Measurements from ENCODE around the gene SUPT5H. TPM values are rescaled to one million over a fixed set of nuclear protein-coding genes. Genes with fewer than 3 reads are reported as not detected.
A peak's percentile ranks its signal among the peaks of the same experiment; 100 is the strongest.

SUPT5H gene
- total RNA-seq = 29.9 and 38.1 TPM in 2 replicates

DNA sequence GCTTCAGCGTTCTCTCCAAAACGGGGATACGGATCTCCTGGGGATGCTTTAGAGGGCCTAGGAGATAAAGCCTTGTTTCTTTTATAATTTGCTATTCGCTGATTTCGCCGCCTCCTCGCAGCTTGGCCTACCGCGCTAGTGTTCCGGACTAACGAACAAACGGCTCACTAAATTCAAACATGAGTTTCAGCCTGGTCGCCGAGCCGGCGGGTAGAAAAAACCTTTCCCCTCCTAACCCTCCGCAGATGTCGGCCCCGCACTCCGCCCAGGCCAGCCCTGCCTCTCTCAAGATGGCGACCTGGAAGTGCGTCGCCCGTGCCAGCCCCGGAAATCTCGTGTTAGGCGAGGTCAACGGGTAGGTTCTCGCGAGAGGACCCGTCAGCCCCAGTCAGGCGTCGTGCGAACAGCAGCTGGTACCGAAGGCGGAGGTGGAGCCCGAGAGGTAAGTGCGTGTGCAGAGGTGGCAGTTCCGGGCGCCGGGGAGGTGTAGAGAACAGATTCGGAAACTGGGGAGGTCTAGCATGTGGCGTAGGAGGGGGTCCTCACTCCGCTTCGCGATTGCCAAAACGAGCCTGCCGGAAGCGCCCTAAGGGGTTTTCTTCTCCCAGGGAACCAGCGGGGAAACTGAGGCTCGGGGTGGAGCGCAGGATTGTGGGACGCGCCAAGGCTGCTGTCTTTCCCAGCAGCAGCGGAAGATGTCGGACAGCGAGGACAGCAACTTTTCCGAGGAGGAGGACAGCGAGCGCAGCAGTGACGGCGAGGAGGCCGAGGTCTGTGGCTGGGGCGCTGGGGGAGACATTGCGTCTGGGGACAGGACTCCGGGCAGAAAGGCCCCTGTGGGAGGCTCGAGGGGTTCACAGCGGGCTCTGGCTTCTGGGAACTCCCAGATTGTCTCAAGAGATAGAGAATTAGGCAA lies at the start of gene SUPT5H:
SUPT5H (plus strand) TSS at position 387 of the 916 bp plus-strand sequence; CDS start at position 696, 309 bp downstream.
- DNase-seq (ENCODE audit: low read depth in 2 of 2) = peak; percentile 96 to 99

DNA sequence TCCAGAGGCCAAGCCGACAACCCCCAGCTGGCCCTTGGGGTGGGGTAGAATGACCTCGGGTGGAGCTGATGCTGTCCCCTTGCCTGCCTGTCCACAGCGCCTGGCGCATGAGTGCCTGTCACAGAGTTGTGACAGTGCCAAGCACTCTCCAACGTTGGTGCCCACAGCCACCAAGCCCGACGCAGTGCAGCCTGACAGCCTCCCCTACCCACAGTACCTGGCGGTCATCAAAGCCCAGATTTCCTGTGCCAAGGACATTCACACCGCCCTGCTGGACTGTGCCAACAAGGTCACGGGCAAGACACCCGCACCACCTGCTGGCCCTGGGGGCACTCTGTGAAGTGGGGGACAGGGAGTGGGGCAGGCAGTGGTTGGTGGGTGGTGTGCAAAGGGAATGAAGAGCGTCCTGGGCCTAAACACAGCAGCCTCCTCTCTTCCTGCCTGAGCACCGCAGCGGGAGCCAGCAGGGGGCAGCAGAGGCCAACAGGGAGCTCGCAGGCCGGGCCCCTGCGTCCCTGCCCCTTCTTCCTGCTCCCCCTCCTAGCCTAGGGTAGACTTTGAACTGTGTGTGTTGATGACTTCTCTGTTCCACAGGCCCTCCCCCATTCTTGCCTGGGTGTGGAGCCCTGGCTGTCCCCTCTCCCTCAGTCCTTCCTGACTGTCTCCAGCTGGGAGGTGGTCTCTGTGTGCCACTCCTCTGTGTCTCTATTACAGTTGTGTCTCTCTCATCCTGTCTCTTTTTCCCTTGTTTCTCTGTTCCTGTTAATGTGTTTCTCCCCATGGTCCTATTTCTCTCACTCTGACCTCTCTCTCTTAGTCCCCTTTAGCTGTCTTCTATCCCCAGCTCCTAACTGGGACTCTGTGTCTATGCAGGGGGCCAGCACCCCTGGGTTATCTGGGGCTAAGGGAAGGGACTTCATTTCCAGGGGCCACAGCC lies 47.8 kb upstream of the SUPT5H start:
- peak; percentile 65 to 85 for DNase-seq (ENCODE audit: low read depth in 2 of 2)

DNA sequence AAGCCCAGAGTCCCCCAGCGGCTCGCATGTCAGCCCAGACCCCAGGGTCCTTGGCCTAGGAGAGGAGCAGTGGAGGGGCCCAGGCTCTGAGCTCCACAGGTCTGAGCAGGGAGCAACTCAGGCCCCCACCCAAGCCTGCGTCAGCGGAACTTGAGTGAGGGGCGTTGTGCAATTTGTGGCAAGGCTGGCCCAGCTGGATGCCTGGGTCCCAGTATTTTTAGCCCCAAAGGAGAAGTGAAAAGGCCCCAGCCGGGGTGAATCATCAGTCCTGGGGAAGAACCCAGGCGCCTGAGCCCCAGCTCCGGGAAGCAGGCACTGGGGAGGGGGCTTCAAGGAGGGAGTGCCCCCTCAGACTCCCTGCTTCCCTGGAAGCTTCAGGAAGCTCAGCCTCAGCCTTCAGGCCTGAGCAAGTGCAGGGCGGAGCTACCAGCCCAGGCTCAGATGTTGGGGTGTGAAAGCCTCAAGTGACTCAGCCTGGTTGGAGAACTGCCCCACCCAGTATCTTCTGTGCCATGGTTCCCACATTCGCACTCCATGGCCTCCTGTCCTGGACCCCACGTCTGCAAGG lies 47.0 kb upstream of the SUPT5H start:
- DNase-seq (ENCODE audit: low read depth in 2 of 2) = no peak

DNA sequence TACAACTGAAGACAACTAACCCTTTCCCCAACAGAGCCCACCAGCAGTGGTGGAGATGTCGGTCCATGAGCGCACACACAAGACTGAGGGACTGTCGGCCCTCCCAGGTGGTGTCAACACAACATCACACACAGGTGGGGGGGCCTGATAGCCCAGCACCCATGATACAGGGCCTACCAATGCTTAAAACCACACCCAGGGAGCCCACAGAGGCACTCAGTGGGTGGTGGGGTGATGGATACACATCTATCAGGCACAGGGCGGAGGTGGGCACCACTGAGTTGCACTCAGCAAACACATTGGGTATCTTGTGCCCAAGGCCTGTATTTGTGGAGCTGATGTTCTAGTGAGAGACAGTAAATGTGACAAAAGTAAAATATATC lies 45.7 kb upstream of the SUPT5H start:
- DNase-seq (ENCODE audit: low read depth in 2 of 2) = no peak

DNA sequence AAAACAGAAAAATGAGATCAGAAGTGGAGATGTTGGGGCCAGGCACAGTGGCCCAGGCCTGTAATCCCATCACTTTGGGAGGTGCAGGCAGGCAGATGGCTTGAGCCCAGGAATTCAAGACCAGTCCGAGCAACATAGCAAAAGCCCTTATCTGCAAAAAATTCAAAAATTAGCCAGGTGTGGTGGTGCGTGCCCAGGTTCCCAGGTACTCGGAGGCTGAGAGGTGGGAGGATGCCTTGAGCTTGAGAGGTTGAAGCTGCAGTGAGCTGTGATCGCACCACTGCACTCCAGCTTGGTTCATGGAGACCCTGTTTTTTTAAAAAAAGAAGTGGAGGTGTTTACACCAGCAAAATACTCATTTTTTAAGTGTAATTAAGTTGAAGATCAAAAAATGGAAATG lies 45.3 kb upstream of the SUPT5H start:
- no peak for DNase-seq (ENCODE audit: low read depth in 2 of 2)

DNA sequence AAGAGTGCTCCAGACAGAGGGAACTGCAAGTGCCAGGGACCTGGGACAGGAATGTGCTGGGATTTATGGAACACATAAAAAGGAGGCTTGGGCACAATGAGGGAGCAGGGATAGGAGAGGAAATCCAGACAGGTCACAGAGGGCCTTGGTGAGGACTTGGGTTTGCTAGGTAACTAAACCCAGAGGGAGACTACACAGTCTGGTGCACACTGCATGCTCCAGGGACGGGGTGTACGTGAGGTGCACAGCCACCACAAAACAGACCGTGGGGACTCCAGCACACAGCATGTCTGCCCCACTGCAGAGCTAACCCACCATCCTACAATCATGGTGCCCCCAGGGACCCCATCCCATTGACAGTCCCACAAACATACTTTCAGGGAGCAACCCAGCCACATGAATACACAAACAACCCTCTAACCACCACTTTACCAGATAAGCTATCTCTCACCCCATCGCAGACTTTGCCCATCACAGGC lies 44.3 kb upstream of the SUPT5H start:
- no peak for DNase-seq (ENCODE audit: low read depth in 2 of 2)

DNA sequence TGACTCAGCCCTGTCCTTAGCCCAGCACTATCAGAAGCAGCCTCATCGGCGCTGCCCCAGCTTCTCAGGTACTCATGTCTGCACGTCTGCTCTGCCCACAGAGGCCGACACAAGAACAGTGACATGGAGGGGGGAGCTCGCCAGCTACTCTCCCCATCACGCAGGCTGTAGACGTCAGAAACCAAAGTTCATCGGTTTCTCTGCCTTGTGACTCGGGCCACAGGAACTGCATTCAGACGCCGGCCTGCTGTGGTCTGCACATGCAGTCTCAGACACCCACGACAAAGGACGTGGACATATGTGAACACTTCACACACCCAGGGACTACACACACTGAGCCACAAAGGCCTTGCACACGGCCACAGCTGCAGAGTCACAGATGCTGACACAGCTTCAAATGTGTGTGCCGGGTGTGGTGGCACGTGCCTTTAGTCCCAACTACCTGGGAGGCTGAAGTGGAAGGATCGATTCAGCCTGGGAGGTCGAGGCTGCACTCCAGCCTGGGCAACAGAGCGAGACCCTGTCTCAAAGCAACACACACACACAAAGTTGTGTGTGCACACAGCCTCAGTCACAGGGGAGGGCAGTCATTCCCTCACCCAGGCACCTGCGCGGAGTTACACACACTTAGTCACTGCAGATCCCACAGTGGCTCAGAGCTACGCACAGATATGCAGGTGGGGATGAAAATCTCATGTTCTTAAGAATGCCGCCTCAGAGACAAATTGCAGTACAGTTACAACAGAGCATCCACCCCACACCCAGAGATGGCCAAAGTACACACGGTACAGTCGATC lies 43.6 kb upstream of the SUPT5H start:
- DNase-seq (ENCODE audit: low read depth in 2 of 2) = no peak

DNA sequence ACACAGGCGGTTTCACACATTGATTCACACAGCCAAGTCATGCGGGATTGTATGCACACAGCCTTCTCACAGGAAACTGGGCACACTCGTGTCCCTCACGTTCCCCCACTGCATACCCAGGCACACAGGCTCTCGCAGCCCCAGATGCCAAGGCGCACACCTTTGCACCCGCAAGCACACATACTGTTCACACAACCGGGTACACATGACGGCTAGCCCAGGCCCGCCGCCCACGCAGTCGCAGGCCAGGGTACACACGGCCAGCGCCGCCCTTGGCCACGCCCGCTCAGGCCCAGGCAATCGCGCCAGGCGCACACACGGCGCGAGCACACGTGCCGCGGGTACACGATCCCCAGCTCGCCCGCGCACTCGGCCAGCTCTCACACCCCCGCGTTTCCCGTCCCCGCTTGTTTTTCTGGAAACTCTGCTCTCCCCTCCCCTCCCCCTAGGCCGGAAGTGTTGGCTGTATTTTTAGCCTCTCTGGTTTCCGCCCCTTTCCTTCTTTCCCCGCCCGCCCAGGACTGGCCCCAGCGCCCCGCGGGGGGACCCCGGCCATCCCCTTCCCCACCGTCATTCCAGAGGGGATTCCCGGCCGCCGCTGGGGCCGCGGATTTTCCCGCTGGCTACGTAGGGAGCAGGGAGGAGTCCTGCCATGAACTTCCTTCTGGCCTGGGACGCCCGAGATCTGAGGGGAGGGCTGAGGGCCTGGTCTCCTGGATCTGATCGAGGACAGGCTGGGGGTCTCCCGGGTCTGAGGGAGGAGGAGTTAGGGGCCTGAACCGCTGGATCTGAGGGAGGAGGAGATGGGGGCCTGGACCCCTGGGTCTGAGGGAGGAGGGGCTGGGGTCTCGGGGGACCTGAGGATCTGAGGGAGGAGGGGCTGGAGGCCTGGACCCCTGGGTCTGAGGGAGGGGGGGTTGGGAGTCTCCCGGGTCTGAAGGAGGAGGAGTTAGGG lies 42.8 kb upstream of the SUPT5H start:
- DNase-seq (ENCODE audit: low read depth in 2 of 2) = peak; percentile 94 to 97

DNA sequence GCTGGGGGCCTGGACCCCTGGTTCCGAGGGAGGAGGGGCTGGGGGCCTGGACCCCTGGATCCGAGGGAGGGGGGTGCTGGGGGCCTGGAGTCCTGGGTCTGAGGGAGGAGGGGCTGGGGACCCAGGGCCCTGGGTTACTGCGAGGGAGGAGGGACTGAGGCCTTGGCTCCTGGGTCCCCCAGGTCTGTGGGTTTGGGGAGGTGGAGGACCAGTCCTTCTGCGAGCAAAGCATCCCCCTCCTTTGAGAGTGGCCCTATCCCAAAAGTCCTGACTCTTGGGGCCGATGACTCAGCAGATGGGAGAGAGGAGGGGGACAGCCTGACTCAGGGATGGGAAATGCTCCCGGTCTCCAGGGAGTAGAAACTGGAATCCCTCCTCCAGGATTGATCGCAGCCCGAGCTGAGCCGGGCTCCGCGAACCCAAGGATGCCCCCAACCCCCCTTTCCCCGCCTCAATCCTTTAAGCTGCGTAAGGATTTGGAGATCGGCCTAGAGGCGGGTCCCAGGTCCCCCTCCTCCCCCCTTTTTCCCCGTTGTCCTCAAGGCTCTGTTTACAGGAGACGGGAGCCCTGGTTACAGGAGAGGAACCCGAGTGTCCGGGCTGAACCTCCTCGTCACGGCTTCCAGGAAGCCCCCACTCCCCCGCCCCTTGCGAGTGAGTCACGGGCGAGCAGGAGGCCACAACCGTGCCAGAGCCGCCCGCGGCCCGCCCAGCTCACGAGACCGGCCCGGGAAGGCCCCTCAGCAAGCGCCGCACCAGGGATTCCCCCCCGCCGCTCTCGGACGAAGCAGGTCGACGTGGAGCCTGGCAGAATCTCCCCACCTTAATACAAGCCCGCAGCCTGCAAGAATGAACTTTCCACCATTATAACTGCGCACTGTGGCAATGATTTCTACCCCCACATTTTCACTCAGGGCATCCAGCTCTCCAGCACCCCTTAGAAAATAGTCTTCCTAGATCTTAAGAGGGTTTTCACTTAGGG lies 41.8 kb upstream of the SUPT5H start:
- peak; percentile 98 to 100 for DNase-seq (ENCODE audit: low read depth in 2 of 2)

DNA sequence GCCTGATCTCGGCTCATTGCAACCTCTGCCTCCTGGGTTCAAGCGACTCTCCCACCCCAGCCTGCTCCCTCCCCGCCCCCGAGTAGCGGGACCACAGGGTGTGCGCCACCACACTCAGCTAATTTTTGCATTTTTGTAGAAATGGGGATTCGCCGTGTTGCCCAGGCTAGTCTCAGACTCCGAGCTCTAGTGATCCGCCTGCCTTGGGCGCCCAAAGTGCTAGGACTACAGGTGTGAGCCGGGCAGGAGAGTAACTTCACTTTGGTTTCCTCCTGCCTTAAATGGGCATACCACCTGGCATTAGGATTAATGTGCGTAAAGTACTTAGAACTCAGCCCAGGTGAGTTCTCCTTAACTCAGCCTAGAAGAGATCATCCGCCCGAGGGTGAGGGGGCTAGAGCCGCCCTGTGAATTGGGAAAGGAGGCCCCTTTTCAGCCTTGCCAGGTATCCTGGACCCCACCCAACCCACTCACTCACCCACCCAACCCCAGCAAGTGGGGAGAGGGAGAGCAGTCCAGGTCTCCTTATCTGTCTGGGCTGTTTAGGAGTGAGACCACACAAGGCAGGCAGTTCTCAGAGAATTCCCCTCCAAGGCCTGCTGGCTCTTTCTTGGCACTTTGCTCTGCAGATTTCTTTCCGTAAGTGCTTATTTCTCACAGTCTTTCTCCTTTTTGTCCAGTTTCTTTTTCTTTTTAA lies 40.0 kb upstream of the SUPT5H start:
- DNase-seq (ENCODE audit: low read depth in 2 of 2) = no peak

DNA sequence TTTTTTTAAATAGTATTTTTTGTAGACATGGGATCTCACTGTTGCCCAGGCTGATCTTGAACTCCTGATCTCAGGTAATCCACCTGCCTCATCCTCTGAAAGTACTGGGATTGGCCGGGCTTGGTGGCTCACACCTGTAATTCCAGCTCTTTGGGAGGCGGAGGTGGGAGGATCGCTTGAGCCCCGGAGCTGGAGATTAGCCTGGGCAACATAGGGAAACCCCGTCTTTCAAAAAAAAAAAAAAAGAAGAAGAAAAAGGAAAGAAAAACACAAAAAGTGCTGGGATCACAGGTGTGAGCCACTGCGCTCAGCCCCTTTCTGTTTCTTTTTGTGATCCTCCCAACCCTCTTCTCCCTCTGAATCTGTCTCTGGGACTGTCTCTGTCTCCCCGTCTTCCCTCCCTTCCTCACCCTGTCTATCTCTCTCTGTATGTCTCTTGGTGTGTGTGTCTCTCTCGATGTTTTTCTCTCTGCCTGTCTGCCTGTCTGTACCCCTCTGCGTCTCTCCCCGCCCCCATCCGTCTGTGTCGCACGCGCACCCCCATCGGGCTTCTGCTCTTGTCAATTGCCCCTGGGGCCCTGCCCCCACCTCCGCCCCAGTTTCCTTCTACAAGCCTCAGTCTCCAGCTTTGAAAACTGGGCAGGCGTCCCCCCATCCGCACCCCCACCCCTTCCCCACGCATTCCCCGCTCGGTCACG lies 39.3 kb upstream of the SUPT5H start:
- DNase-seq (ENCODE audit: low read depth in 2 of 2) = no peak

DNA sequence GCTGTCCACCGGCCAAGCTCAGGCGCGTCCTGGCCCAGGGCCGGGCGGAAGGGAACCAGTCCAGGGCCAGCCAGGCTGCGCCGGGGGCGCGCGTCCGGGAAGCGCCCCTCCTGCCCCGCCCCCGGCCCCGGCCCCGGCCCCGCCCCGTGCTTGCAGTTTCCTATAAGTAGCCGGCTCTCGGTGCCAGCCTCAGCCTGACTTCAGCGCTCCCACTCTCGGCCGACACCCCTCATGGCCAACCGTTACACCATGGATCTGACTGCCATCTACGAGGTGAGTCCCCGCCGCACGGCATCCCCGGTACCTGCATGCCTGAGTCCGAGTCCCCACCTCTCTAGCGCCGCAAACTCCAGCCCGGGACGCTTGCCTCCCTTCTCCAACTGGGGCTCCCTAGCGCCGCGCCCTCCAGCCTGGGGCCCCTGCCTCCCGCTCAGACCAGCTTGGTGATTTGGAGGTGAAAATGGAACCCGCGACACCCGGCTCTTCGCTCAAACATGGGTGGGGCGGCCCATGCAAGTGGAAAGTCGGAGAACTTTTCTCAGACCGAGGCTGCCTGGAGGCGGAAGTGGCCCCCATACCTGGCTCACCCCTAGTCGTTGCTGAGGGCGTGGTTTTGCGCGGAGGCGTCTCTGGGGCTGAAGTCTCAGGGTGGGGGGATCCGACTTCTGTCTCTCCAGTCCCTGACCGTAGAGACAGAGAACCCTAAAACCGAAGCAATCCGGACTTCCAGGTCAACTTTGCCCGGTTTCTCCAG lies 38.5 kb upstream of the SUPT5H start, which contains the start of gene ZFP36:
ZFP36 (plus strand) TSS at position 192 of the 754 bp plus-strand sequence; CDS start at position 250, 58 bp downstream.
- peak; percentile 84 for DNase-seq (ENCODE audit: low read depth in 2 of 2)

DNA sequence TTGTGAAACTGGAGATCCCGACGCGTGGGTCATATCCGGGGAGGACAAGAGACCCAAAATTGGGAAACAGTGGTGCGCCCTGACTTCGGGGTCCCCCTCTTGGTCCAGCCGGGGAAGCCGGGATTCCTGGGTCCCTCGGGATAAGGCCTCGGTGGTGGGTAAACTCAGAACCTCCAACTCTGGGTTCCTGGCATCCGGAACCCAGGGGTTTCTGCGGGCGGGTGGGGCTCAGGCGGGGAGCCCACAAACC lies 38.0 kb upstream of the SUPT5H start:
- DNase-seq (ENCODE audit: low read depth in 2 of 2) = no peak

DNA sequence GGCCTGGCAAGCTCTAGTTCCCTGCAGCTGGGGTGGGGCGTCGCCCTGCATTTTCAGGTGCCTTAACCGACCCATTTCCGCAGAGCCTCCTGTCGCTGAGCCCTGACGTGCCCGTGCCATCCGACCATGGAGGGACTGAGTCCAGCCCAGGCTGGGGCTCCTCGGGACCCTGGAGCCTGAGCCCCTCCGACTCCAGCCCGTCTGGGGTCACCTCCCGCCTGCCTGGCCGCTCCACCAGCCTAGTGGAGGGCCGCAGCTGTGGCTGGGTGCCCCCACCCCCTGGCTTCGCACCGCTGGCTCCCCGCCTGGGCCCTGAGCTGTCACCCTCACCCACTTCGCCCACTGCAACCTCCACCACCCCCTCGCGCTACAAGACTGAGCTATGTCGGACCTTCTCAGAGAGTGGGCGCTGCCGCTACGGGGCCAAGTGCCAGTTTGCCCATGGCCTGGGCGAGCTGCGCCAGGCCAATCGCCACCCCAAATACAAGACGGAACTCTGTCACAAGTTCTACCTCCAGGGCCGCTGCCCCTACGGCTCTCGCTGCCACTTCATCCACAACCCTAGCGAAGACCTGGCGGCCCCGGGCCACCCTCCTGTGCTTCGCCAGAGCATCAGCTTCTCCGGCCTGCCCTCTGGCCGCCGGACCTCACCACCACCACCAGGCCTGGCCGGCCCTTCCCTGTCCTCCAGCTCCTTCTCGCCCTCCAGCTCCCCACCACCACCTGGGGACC lies 37.6 kb upstream of the SUPT5H start:
- peak in 1 of 2 donors; percentile 26 for DNase-seq (ENCODE audit: low read depth in 2 of 2)

DNA sequence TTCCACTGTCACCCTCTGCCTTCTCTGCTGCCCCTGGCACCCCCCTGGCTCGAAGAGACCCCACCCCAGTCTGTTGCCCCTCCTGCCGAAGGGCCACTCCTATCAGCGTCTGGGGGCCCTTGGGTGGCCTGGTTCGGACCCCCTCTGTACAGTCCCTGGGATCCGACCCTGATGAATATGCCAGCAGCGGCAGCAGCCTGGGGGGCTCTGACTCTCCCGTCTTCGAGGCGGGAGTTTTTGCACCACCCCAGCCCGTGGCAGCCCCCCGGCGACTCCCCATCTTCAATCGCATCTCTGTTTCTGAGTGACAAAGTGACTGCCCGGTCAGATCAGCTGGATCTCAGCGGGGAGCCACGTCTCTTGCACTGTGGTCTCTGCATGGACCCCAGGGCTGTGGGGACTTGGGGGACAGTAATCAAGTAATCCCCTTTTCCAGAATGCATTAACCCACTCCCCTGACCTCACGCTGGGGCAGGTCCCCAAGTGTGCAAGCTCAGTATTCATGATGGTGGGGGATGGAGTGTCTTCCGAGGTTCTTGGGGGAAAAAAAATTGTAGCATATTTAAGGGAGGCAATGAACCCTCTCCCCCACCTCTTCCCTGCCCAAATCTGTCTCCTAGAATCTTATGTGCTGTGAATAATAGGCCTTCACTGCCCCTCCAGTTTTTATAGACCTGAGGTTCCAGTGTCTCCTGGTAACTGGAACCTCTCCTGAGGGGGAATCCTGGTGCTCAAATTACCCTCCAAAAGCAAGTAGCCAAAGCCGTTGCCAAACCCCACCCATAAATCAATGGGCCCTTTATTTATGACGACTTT lies 36.8 kb upstream of the SUPT5H start:
- peak; percentile 33 to 47 for DNase-seq (ENCODE audit: low read depth in 2 of 2)
